ENCODE results near the gene TDP1. TPM values are rescaled to one million over a fixed set of nuclear protein-coding genes. Genes with fewer than 3 reads are reported as not detected.

The TDP1 gene
- 12.7 to 15.8 TPM (median 13.9 TPM) in 5 replicates for total RNA-seq (2022; extraction: Qiagen RNA extraction; ENCODE audit: low read depth)

GRCh38 chr14:89955745-89956660 lies at the start of gene TDP1:
Gene TDP1, plus strand, starts transcription at chr14:89955927. Its CDS starts 7,188 bp downstream, at chr14:89963115.

GRCh38 chr14:89954070-89955021 lies 1.4 kb upstream of the TDP1 start, which contains the start of gene EFCAB11:
Gene EFCAB11, minus strand, starts transcription at chr14:89954730. Its CDS starts 70 bp downstream, at chr14:89954660.

GRCh38 chr14:90061685-90062126 lies 106.0 kb downstream of the TDP1 start, which contains the start of gene KCNK13:
Gene KCNK13, plus strand, starts transcription at chr14:90061994. Its CDS starts 212 bp downstream, at chr14:90062206.

Other genes with a start within 250 kb of the TDP1 start
- 12.1 to 15.0 TPM (median 13.6 TPM) in 5 replicates for gene EFCAB11, start 1.2 kb upstream of the TDP1 start, total RNA-seq (2022; extraction: Qiagen RNA extraction; ENCODE audit: low read depth)
- gene KCNK13, start 106.1 kb downstream of the TDP1 start, total RNA-seq (2022; extraction: Qiagen RNA extraction; ENCODE audit: low read depth), result 0.11 to 0.17 TPM (median 0.15 TPM) in 4 of 5 replicates, not detected in the other